DMS 273 treated with DMSO at 0.1 percent for 48 hours (cell line): Measurements from ENCODE around the gene HBEGF.

Experiments
- DNase-seq: peaks from one replicate; lab custom pipeline; 2025; lab: John Stamatoyannopoulos, UW

HBEGF gene

GRCh38 chr5:140302786-140303639, 43.4 kb downstream of the HBEGF start, which contains the start of gene PFDN1:
TSS of gene PFDN1 (minus strand) at chr5:140303101. CDS start at chr5:140303073, 28 bp downstream.
- peak; percentile 95 for DNase-seq

GRCh38 chr5:140301136-140301535, 45.3 kb downstream of the HBEGF start:
- no peak for DNase-seq

GRCh38 chr5:140299056-140299455, 47.3 kb downstream of the HBEGF start:
- no peak for DNase-seq

GRCh38 chr5:140298183-140298601, 48.2 kb downstream of the HBEGF start:
- DNase-seq = no peak

GRCh38 chr5:140297283-140297682, 49.1 kb downstream of the HBEGF start:
- DNase-seq = no peak

GRCh38 chr5:140296289-140296688, 50.1 kb downstream of the HBEGF start:
- no peak for DNase-seq

- peak; percentile 15 for DNase-seq
Measured at GRCh38 chr5:140295414-140295813, 51.0 kb downstream of the HBEGF start.

GRCh38 chr5:140294753-140295152, 51.6 kb downstream of the HBEGF start:
- DNase-seq = no peak

GRCh38 chr5:140293849-140294100, 52.6 kb downstream of the HBEGF start:
- no peak for DNase-seq

GRCh38 chr5:140293091-140293848, 53.1 kb downstream of the HBEGF start:
- DNase-seq = no peak

- DNase-seq = no peak
Measured at GRCh38 chr5:140292212-140293036, 54.0 kb downstream of the HBEGF start.

GRCh38 chr5:140287801-140288521, 58.4 kb downstream of the HBEGF start:
- no peak for DNase-seq

GRCh38 chr5:140286424-140286823, 60.0 kb downstream of the HBEGF start:
- DNase-seq = no peak

GRCh38 chr5:140284013-140284412, 62.4 kb downstream of the HBEGF start:
- DNase-seq = no peak
